IMR-90 (cell line): Measurements from ENCODE around the gene FDXR. TPM values are rescaled to one million over a fixed set of nuclear protein-coding genes. Genes with fewer than 3 reads are reported as not detected.

Source experiments
- ATAC-seq: fragments of 200-7000 bp; cut with Tn5 transposase; 2 replicates; pipeline ENCODE4 v1.9.1; 2020; ENCODE audit warnings: low read depth, mild to moderate bottlenecking, moderate library complexity
- BruUV-seq: library from RNA; stranded (reverse); fragments of 400-500 nt; replicated peaks from 2 replicates; lab custom pipeline; 2021; lab: Mats Ljungman, UMichigan
- CTCF ChIA-PET: fragments of 300-600 bp; formaldehyde crosslinking; extraction: SDS; loops from one replicate; lab custom pipeline; 2021; ENCODE audit warnings: antibody characterized with exemption; lab: Yijun Ruan, JAX
- POLR2A ChIA-PET: fragments of 300-600 bp; sonication (Branson Sonifier 250); formaldehyde crosslinking; loops from one replicate; lab custom pipeline; 2022; ENCODE audit warnings: antibody characterized with exemption; ENCODE audit not compliant: unreplicated experiment; lab: Charles Lee
- DNase-seq: peaks from one replicate; pipeline ENCODE4 v3.0.0; 2013
- H2AFZ ChIP-seq: replicated peaks from 2 replicates; pipeline ENCODE3; 2013; ENCODE audit warnings: low read length, mild to moderate bottlenecking; ENCODE audit not compliant: poor library complexity
- H2AK5ac ChIP-seq: 2 replicates; pipeline ENCODE4 v1.6.1; 2013; ENCODE audit warnings: low read depth, low read length, inconsistent platforms
- H2AK9ac ChIP-seq: replicated peaks from 2 replicates; pipeline ENCODE3; 2013; ENCODE audit warnings: mild to moderate bottlenecking, low read depth, low read length, moderate library complexity; ENCODE audit not compliant: poor library complexity
- H2BK120ac ChIP-seq: 2 replicates; pipeline ENCODE4 v1.6.1; 2013; ENCODE audit warnings: low read depth, low read length, inconsistent platforms
- H2BK15ac ChIP-seq: 3 replicates; pipeline ENCODE4 v1.6.1; 2013; ENCODE audit warnings: low read depth, low read length, inconsistent platforms
- H2BK20ac ChIP-seq: 2 replicates; pipeline ENCODE4 v1.6.1; 2013; ENCODE audit warnings: low read depth, mild to moderate bottlenecking, inconsistent platforms, low read length, moderate library complexity
- H2BK5ac ChIP-seq: 2 replicates; pipeline ENCODE4 v1.6.1; 2013; ENCODE audit warnings: mild to moderate bottlenecking, low read depth, low read length, inconsistent platforms; ENCODE audit not compliant: poor library complexity, severe bottlenecking
- H3K14ac ChIP-seq: replicated peaks from 2 replicates; pipeline ENCODE4 v1.6.1; 2013; ENCODE audit warnings: low read depth, low read length, inconsistent platforms
- H3K18ac ChIP-seq: 2 replicates; pipeline ENCODE4 v1.6.1; 2013; ENCODE audit warnings: low read depth, low read length, control low read depth
- H3K23ac ChIP-seq: 2 replicates; pipeline ENCODE4 v1.6.1; 2013; ENCODE audit warnings: low read depth, low read length, inconsistent platforms
- H3K27ac ChIP-seq: 2 replicates; pipeline ENCODE4 v1.5.1; 2013; ENCODE audit warnings: mild to moderate bottlenecking, control low read depth, low read length; ENCODE audit not compliant: insufficient read depth
- H3K27me3 ChIP-seq: 2 replicates; pipeline ENCODE4 v1.6.1; 2013; ENCODE audit warnings: low read length; ENCODE audit not compliant: control insufficient read depth, insufficient read depth
- H3K36me3 ChIP-seq: 2 replicates; pipeline ENCODE4 v1.6.1; 2013; ENCODE audit warnings: low read length, mixed read lengths; ENCODE audit not compliant: control insufficient read depth, insufficient read depth
- H3K4ac ChIP-seq: 2 replicates; pipeline ENCODE4 v1.6.1; 2013; ENCODE audit warnings: low read depth, low read length, inconsistent platforms
- H3K4me1 ChIP-seq: 2 replicates; pipeline ENCODE4 v1.6.1; 2013; ENCODE audit warnings: low read length, mixed read lengths; ENCODE audit not compliant: control insufficient read depth, insufficient read depth
- H3K4me2 ChIP-seq: 2 replicates; pipeline ENCODE4 v1.6.1; 2013; ENCODE audit warnings: low read depth, mild to moderate bottlenecking, control low read depth, low read length, moderate library complexity
- H3K4me3 ChIP-seq: 2 replicates; pipeline ENCODE4 v1.5.1; 2013; ENCODE audit warnings: low read depth, mild to moderate bottlenecking, control low read depth, low read length, moderate library complexity; ENCODE audit not compliant: insufficient read depth
- H3K56ac ChIP-seq: 2 replicates; pipeline ENCODE4 v1.6.1; 2013; ENCODE audit warnings: low read length, inconsistent platforms; ENCODE audit not compliant: insufficient read depth; ENCODE audit errors: extremely low read depth
- H3K79me1 ChIP-seq, 2 experiments: 2 replicates each; pipeline ENCODE4 v1.6.1; 2013; ENCODE audit warnings: low read length in 2 of 2, inconsistent platforms in 1 of 2, low read depth in 1 of 2
- H3K9ac ChIP-seq: 2 replicates; pipeline ENCODE4 v1.6.1; 2013; ENCODE audit warnings: low read depth, low read length, control low read depth
- H3K9me1 ChIP-seq: 2 replicates; pipeline ENCODE4 v1.6.1; 2013; ENCODE audit warnings: low read length, inconsistent platforms; ENCODE audit not compliant: insufficient read depth
- H3K9me3 ChIP-seq: 2 replicates; pipeline ENCODE4 v1.6.1; 2013; ENCODE audit warnings: low read length; ENCODE audit not compliant: control insufficient read depth, insufficient read depth
- H4K20me1 ChIP-seq: 2 replicates; pipeline ENCODE4 v1.6.1; 2013; ENCODE audit warnings: low read length, inconsistent platforms; ENCODE audit not compliant: insufficient read depth
- H4K5ac ChIP-seq: 2 replicates; pipeline ENCODE4 v1.6.1; 2013; ENCODE audit warnings: mild to moderate bottlenecking, low read depth, low read length, control low read depth
- H4K8ac ChIP-seq, 2 experiments: 2 replicates each; pipeline ENCODE4 v1.6.1; 2013; ENCODE audit warnings: low read depth in 2 of 2, low read length in 2 of 2, control low read depth in 1 of 2, inconsistent platforms in 1 of 2
- H4K91ac ChIP-seq: 2 replicates; pipeline ENCODE4 v1.6.1; 2013; ENCODE audit warnings: low read depth, low read length, inconsistent platforms; ENCODE audit not compliant: insufficient read depth
- BHLHE40 ChIP-seq: fragments of 150-350 bp; IDR thresholded peaks from 2 replicates; pipeline ENCODE4 v1.6.1; 2016; ENCODE audit warnings: mild to moderate bottlenecking, low read depth, low read length
- CEBPB ChIP-seq: IDR thresholded peaks from 2 replicates; pipeline ENCODE4 v1.6.1; 2012; ENCODE audit warnings: low read depth, low read length, improper control_type of control experiment
- FOS ChIP-seq: fragments of 150-350 bp; IDR thresholded peaks from 2 replicates; pipeline ENCODE4 v1.6.1; 2016; ENCODE audit warnings: low read depth, low read length
- MAZ ChIP-seq: IDR thresholded peaks from 2 replicates; pipeline ENCODE4 v1.6.1; 2012; ENCODE audit warnings: low read depth, mild to moderate bottlenecking, low read length, improper control_type of control experiment, moderate library complexity, borderline replicate concordance
- POLR2A ChIP-seq: IDR thresholded peaks from 2 replicates; pipeline ENCODE4 v1.6.1; 2012; ENCODE audit warnings: mild to moderate bottlenecking, low read depth, low read length
- RFX5 ChIP-seq: IDR thresholded peaks from 2 replicates; pipeline ENCODE4 v1.8.0; 2012; ENCODE audit warnings: low read depth, mild to moderate bottlenecking, low read length, moderate library complexity
- USF2 ChIP-seq: fragments of 150-350 bp; IDR thresholded peaks from 2 replicates; pipeline ENCODE4 v1.6.1; 2017; ENCODE audit warnings: mild to moderate bottlenecking, antibody characterized with exemption, low read length, low read depth
- WGBS, 2 experiments: methylation state at CpG; one replicate each; pipeline versions ENCODE4 v1.1.5 to v1.1.7; 2013; ENCODE audit warnings: missing lambda C conversion rate in 2 of 2; ENCODE audit not compliant: insufficient read length in 1 of 2; ENCODE audit errors: extremely low coverage in 2 of 2; 5-methylcytosine and 5-hydroxymethylcytosine counted together
- dilution Hi-C: fragments of 300-500 bp; cut with HindIII; formaldehyde crosslinking; loops from one replicate; pipeline ENCODE4 v1.14.3; 2018; ENCODE audit warnings: low sequenced_read_pairs; ENCODE audit not compliant: unreplicated experiment
- in situ Hi-C: fragments of 300-500 bp; cut with MboI; formaldehyde crosslinking; loops from 3 replicates; pipeline ENCODE4 v1.14.3; 2019; ENCODE audit warnings: low sequenced_read_pairs, inconsistent platforms, mixed read lengths
- intact Hi-C: fragments of 100-400 bp; cut with micrococcal nuclease; formaldehyde crosslinking; loops from 2 replicates; pipeline ENCODE4 v1.10.0; 2022
- polyA plus RNA-seq, 3 experiments: library from polyadenylated mRNA; depleted of rRNA; stranded (reverse); fragments of >200 nt; gene quantifications; 2 replicates each; pipeline ENCODE4 v1.2.3, GENCODE V29; 2012; ENCODE audit warnings: low replicate concordance in 1 of 3
- total RNA-seq: library from RNA; depleted of rRNA; stranded (reverse); fragments of >200 nt; gene quantifications from 2 replicates; pipeline ENCODE4 v1.2.3, GENCODE V29; 2012

FDXR gene
- total and polyA plus RNA-seq, 2 of the 4 experiments (the other 2 are of a cell fraction) = 12.4 to 18.6 TPM

GRCh38 chr17:74873037-74873873, 461 bp upstream of the FDXR start:
- peak overlapping the region; percentile 95 for H2AFZ ChIP-seq
- H3K27ac ChIP-seq = peak overlapping the region; percentile 82
- no peak overlapping the region for H2BK15ac ChIP-seq
- peak; percentile 100 for DNase-seq
- peak overlapping the region; percentile 73 for H3K4me3 ChIP-seq
- peak; percentile 94 for ATAC-seq
- 0 out of 2 replicates have a peak, but pooled peaks cover 3% of the 10 kb centered on the region for H4K20me1 ChIP-seq
- H3K36me3 ChIP-seq = peaks cover 1% of the 10 kb centered on the region; the same call in 1 of the 2 replicates
- intact Hi-C loops (no loop called here), dilution Hi-C loops (no loop called here), in situ Hi-C loops (loop anchor here (25.0 kb wide), 1 partner anchor 661 kb away; the partner anchor contains the start of genes RPL38 and TTYH2)
- ChIA-PET POLR2A (interaction anchor here (0.8 to 1.2 kb wide), 5 partner anchors 9 to 162 kb away, joined by 3 to 5 read pairs (median 3); no protein-coding TSS in a partner anchor), CTCF (interaction anchor here (1.0 to 1.2 kb wide), 4 partner anchors 11 to 128 kb away, joined by 3 to 5 read pairs (median 4); no protein-coding TSS in a partner anchor)
- H3K23ac ChIP-seq = peak overlapping the region; percentile 92
- peak overlapping the region; percentile 68 for H3K4me2 ChIP-seq
- peaks cover 17 to 35% of the 10 kb centered on the region in 2 experiments; a peak in 3 of 4 replicates for H3K79me1 ChIP-seq
- H2AK5ac ChIP-seq = 0 out of 2 replicates have a peak overlapping the region, but pooled peaks have one; percentile 16
- peak overlapping the region; percentile 73 for H2BK5ac ChIP-seq
- H3K4me1 ChIP-seq = peaks cover 11% of the 10 kb centered on the region
- H2BK120ac ChIP-seq = no peak overlapping the region
- no TSS peak for BruUV-seq
- H3K18ac ChIP-seq = peak overlapping the region; percentile 34; the same call in 1 of the 2 replicates
- H2AK9ac ChIP-seq = peak overlapping the region; percentile 84
- H3K56ac ChIP-seq = peak overlapping the region; percentile 84
- peak overlapping the region; percentile 91 for H3K4ac ChIP-seq
- H3K14ac ChIP-seq = peak overlapping the region; percentile 93
- peak; percentile 86; the same call in 1 of the 2 replicates for TF ChIP-seq MAZ
- no peak for TF ChIP-seq BHLHE40
- TF ChIP-seq USF2 = peak; percentile 99
- TF ChIP-seq FOS = peak; percentile 59; the same call in 1 of the 2 replicates
- TF ChIP-seq POLR2A = peak; percentile 97
- TF ChIP-seq RFX5 = no peak
- TF ChIP-seq CEBPB = peak; percentile 95
- peak overlapping the region; percentile 64 to 97 for H4K8ac ChIP-seq
- H4K91ac ChIP-seq = peak overlapping the region; percentile 80
- H4K5ac ChIP-seq = peak overlapping the region; percentile 88
- H3K9me1 ChIP-seq = peaks cover 16% of the 10 kb centered on the region
- H3K9ac ChIP-seq = peak overlapping the region; percentile 86
- 0% methylated on average over 15 of the region's 55 CpGs; no CpG with 5 or more reads in 1 of the 2 experiments for WGBS, 2 experiments
- peaks cover 5% of the 10 kb centered on the region; the same call in 1 of the 2 replicates for H3K27me3 ChIP-seq
- no peak overlapping the region for H2BK20ac ChIP-seq
- H3K9me3 ChIP-seq = no peaks in the 10 kb centered on the region
